ENCODE results near the gene CLCA1.

Gene CLCA1

GRCh38 chr1:86464819-86465218, 3.9 kb upstream of the CLCA1 start:
- no peak for DNase-seq

GRCh38 chr1:86466109-86466844, 2.5 kb upstream of the CLCA1 start:
- no peak for DNase-seq

- DNase-seq = no peak
These were observed 1.7 kb upstream of the CLCA1 start for GRCh38 chr1:86466986-86467385.

GRCh38 chr1:86470859-86471258, 2.1 kb downstream of the CLCA1 start:
- DNase-seq = no peak

GRCh38 chr1:86471291-86471690, 2.6 kb downstream of the CLCA1 start:
- DNase-seq = no peak

- no peak for DNase-seq
These were observed 3.4 kb downstream of the CLCA1 start for GRCh38 chr1:86472152-86472551.

GRCh38 chr1:86472767-86473166, 4.0 kb downstream of the CLCA1 start:
- DNase-seq = no peak

- no peak for DNase-seq
These were observed 8.5 kb downstream of the CLCA1 start for GRCh38 chr1:86477256-86477655.

- DNase-seq = no peak
These were observed 9.0 kb downstream of the CLCA1 start for GRCh38 chr1:86477682-86478081.

GRCh38 chr1:86478416-86479156, 9.9 kb downstream of the CLCA1 start:
- DNase-seq = no peak

- DNase-seq = no peak
These were observed 13.2 kb downstream of the CLCA1 start for GRCh38 chr1:86481966-86482365.

GRCh38 chr1:86487131-86487810, 18.5 kb downstream of the CLCA1 start:
- no peak for DNase-seq

GRCh38 chr1:86487811-86488141, 19.0 kb downstream of the CLCA1 start:
- DNase-seq = no peak

- no peak for DNase-seq
These were observed 20.6 kb downstream of the CLCA1 start for GRCh38 chr1:86489242-86489878.

GRCh38 chr1:86491171-86491950, 22.6 kb downstream of the CLCA1 start:
- DNase-seq = no peak

GRCh38 chr1:86498281-86498680, 29.6 kb downstream of the CLCA1 start:
- no peak for DNase-seq

- DNase-seq = no peak
These were observed 31.4 kb downstream of the CLCA1 start for GRCh38 chr1:86499987-86500593.

- no peak for DNase-seq
These were observed 32.0 kb downstream of the CLCA1 start for GRCh38 chr1:86500714-86501113.

- DNase-seq = peak; percentile 27
These were observed 33.5 kb downstream of the CLCA1 start for GRCh38 chr1:86502125-86502646.

- no peak for DNase-seq
These were observed 34.1 kb downstream of the CLCA1 start for GRCh38 chr1:86502721-86503405.

- no peak for DNase-seq
These were observed 34.8 kb downstream of the CLCA1 start for GRCh38 chr1:86503406-86504136.
